Prostate gland (tissue), 2 donors: ENCODE measurements around the gene NDUFA11. TPM values are rescaled to one million over a fixed set of nuclear protein-coding genes. Genes with fewer than 3 reads are reported as not detected.
"Not testable (repeated sequence)": the region's sequence is repeated elsewhere in the genome, so short reads cannot be mapped to it uniquely, and the experiment has no call there.

ENCODE experiments used
- DNase-seq: peaks from one replicate; pipeline ENCODE4 v3.0.0-alpha.2; 2019; ENCODE audit warnings: low spot score
- H3K27ac ChIP-seq, 2 donors: fragments of 200-600 bp; sonication (generic); 2 replicates each; pipeline ENCODE4 v1.5.1; 2017 to 2019
- H3K27me3 ChIP-seq: fragments of 200-600 bp; sonication (generic); replicated peaks from 2 replicates; pipeline ENCODE4 v1.5.1; 2019; ENCODE audit not compliant: insufficient read depth
- H3K36me3 ChIP-seq, 2 donors: fragments of 200-600 bp; sonication (generic); 1 replicate in 1 of 2; 2 replicates in 1 of 2; pipeline versions ENCODE4 v1.5.1 to v1.8.1; 2017 to 2019
- H3K4me1 ChIP-seq: fragments of 200-600 bp; sonication (generic); replicated peaks from 2 replicates; pipeline ENCODE4 v1.5.1; 2019
- H3K4me3 ChIP-seq, 2 donors: fragments of 200-600 bp; sonication (generic); 2 replicates each; pipeline ENCODE4 v1.5.1; 2017 to 2019
- H3K9me3 ChIP-seq: fragments of 200-600 bp; sonication (generic); 2 replicates; pipeline ENCODE4 v1.5.1; 2017
- CTCF ChIP-seq, 4 experiments: fragments of 200-600 bp in 2 of 4; fragments of 450-650 bp in 2 of 4; sonication (generic) in 2 of 4; IDR thresholded peaks; 1 replicate in 3 of 4; 2 replicates in 1 of 4; pipeline ENCODE4 v1.5.1; 2016 to 2019; ENCODE audit warnings: antibody characterized with exemption in 4 of 4, mild to moderate bottlenecking in 2 of 4, moderate library complexity in 2 of 4
- POLR2A ChIP-seq: fragments of 450-650 bp; IDR thresholded peaks from one replicate; pipeline ENCODE4 v1.6.1; 2016; ENCODE audit warnings: antibody characterized with exemption, mild to moderate bottlenecking
- POLR2AphosphoS5 ChIP-seq: sonication (generic); formaldehyde crosslinking; IDR thresholded peaks from one replicate; pipeline ENCODE4 v1.6.1; 2017; ENCODE audit warnings: antibody characterized with exemption
- WGBS: methylation state at CpG from one replicate; pipeline ENCODE4 v1.1.5; 2018; 5-methylcytosine and 5-hydroxymethylcytosine counted together
- intact Hi-C: fragments of 100-400 bp; cut with DNase I; formaldehyde crosslinking; loops from one replicate; pipeline ENCODE4 v1.14.2; 2022
- total RNA-seq, 2 donors: library from RNA; depleted of rRNA; stranded (reverse); fragments of >200 nt; gene quantifications; one replicate each; pipeline ENCODE4 v1.1.0, GENCODE V29; 2016

NDUFA11 gene
- total RNA-seq, 2 donors from 2014 or later: 259 to 327 TPM

- DNase-seq: no peak
- Histone ChIP-seq H3K36me3 (no peaks in the 10 kb centered on the region), H3K4me1 (no peaks in the 10 kb centered on the region), H3K4me3 (no peak overlapping the region), H3K27me3 (no peaks in the 10 kb centered on the region), H3K9me3 (no peaks in the 10 kb centered on the region), H3K27ac (no peak overlapping the region)
- TF ChIP-seq POLR2AphosphoS5 (no peak), POLR2A (no peak), CTCF (IDR thresholded peaks at IDR 0.05) (no peak)
- intact Hi-C loops: no loop called here
- WGBS: 8% methylated on average over 5 of the region's 5 CpGs
Measured at GRCh38 chr19:5850743-5851293, 52.8 kb downstream of the NDUFA11 start.

- Histone ChIP-seq H3K27ac (no peak overlapping the region), H3K4me1 (no peaks in the 10 kb centered on the region), H3K9me3 (no peaks in the 10 kb centered on the region), H3K27me3 (no peaks in the 10 kb centered on the region), H3K36me3 (no peaks in the 10 kb centered on the region), H3K4me3 (no peak overlapping the region)
- intact Hi-C loops: no loop called here
- DNase-seq: no peak
- TF ChIP-seq POLR2AphosphoS5: no peak
- TF ChIP-seq CTCF (IDR thresholded peaks at IDR 0.05): no peak
- TF ChIP-seq POLR2A: no peak
- WGBS: 80% methylated on average over 6 of the region's 6 CpGs
Measured at GRCh38 chr19:5850189-5850588, 53.4 kb downstream of the NDUFA11 start.

GRCh38 chr19:5848621-5849020 is 55.0 kb downstream of the NDUFA11 start:
- 74% methylated on average over 5 of the region's 5 CpGs for WGBS
- intact Hi-C loops: not testable (repeated sequence)

GRCh38 chr19:5847846-5848245 is 55.7 kb downstream of the NDUFA11 start:
- intact Hi-C loops, H3K4me3 ChIP-seq, H3K27me3 ChIP-seq, H3K36me3 ChIP-seq, H3K9me3 ChIP-seq, H3K27ac ChIP-seq, H3K4me1 ChIP-seq, DNase-seq: not testable (repeated sequence)
- 80% methylated on average over 10 of the region's 10 CpGs for WGBS

More at GRCh38 chr19:5848621-5849020, 55.0 kb downstream of the NDUFA11 start:
- H3K36me3 ChIP-seq, DNase-seq, H3K27me3 ChIP-seq, H3K9me3 ChIP-seq, H3K4me3 ChIP-seq, H3K4me1 ChIP-seq, H3K27ac ChIP-seq: not testable (repeated sequence)

Other genes with a start within 250 kb of the NDUFA11 start
- 10 to 100 TPM; 42.8 to 54.2 TPM for gene MICOS13, start 223.3 kb downstream of the NDUFA11 start, total RNA-seq
- 10 to 100 TPM; 15.6 to 17.9 TPM for gene HSD11B1L, start 222.8 kb downstream of the NDUFA11 start, total RNA-seq
- gene RPL36, start 213.5 kb downstream of the NDUFA11 start, total RNA-seq: 1,000 to 10,000 TPM in 1 of 2 donors, 100 to 1,000 TPM in 1; 628 to 1,303 TPM
- 100 to 1,000 TPM in 1 of 2 donors, 10 to 100 TPM in 1; 62.7 to 120 TPM for gene LONP1, start 183.6 kb downstream of the NDUFA11 start, total RNA-seq
- 1 to 10 TPM in 1 of 2 donors, not detected in 1; 1.4 TPM for gene CATSPERD, start 183.2 kb downstream of the NDUFA11 start, total RNA-seq
- gene PRR22, start 119.0 kb downstream of the NDUFA11 start, total RNA-seq: 1 to 10 TPM; 1.6 to 6.8 TPM
- gene DUS3L, start 112.6 kb downstream of the NDUFA11 start, total RNA-seq: 10 to 100 TPM; 43.8 to 57.5 TPM
- 10 to 100 TPM in 1 of 2 donors, 1 to 10 TPM in 1; 9.7 to 12.9 TPM for gene NRTN, start 98.7 kb downstream of the NDUFA11 start, total RNA-seq
- gene FUT6, start 64.1 kb downstream of the NDUFA11 start, total RNA-seq: under 1 TPM in 1 of 2 donors, not detected in 1; 0.62 TPM
- 1 to 10 TPM; 1.4 to 2.1 TPM for gene FUT3, start 52.3 kb downstream of the NDUFA11 start, total RNA-seq
- gene FUT5, start 33.2 kb downstream of the NDUFA11 start, total RNA-seq: not detected
- 10 to 100 TPM; 23.6 to 29.0 TPM for gene VMAC, start 1.1 kb upstream of the NDUFA11 start, total RNA-seq
- gene CAPS, start 10.5 kb upstream of the NDUFA11 start, total RNA-seq: 10 to 100 TPM; 27.9 to 36.8 TPM
- 100 to 1,000 TPM in 1 of 2 donors, 10 to 100 TPM in 1; 84.6 to 120 TPM for gene RANBP3, start 74.3 kb upstream of the NDUFA11 start, total RNA-seq
- 10 to 100 TPM; 13.4 to 25.3 TPM for gene RFX2, start 206.7 kb upstream of the NDUFA11 start, total RNA-seq
- 10 to 100 TPM in 1 of 2 donors, not detected in 1; 18.7 TPM for gene ACSBG2, start 231.9 kb upstream of the NDUFA11 start, total RNA-seq